K562 (cell line): ENCODE results near the gene SLC12A4.

Experiments used
- FOXM1 ChIP-seq, 2 experiments: fragments of 450-650 bp in 1 of 2; sonication (generic) in 1 of 2; formaldehyde crosslinking in 1 of 2; IDR thresholded peaks; 2 replicates each; pipeline versions ENCODE4 v1.6.1 to v1.9.0; 2017 to 2022; ENCODE audit warnings: low read depth in 2 of 2, mild to moderate bottlenecking in 2 of 2, missing genetic modification reagents in 1 of 2, moderate library complexity in 1 of 2
- SMARCC2 ChIP-seq: fragments of 450-650 bp; IDR thresholded peaks from 2 replicates; pipeline ENCODE4 v1.6.1; 2017; ENCODE audit warnings: antibody characterized with exemption, moderate library complexity, mild to moderate bottlenecking, low read depth
- ZNF79 ChIP-seq: fragments of 250-450 bp; sonication (Bioruptor Pico); IDR thresholded peaks from 2 replicates; pipeline ENCODE4 v1.4.0; 2020; ENCODE audit warnings: low read depth, mild to moderate bottlenecking, moderate library complexity
- TF ChIP-seq, protein P1 (sequence below): fragments of 250-450 bp; sonication (Bioruptor Pico); IDR thresholded peaks from 2 replicates; pipeline ENCODE4 v1.4.0; 2020; ENCODE audit warnings: mild to moderate bottlenecking, moderate library complexity, borderline replicate concordance

DNA sequence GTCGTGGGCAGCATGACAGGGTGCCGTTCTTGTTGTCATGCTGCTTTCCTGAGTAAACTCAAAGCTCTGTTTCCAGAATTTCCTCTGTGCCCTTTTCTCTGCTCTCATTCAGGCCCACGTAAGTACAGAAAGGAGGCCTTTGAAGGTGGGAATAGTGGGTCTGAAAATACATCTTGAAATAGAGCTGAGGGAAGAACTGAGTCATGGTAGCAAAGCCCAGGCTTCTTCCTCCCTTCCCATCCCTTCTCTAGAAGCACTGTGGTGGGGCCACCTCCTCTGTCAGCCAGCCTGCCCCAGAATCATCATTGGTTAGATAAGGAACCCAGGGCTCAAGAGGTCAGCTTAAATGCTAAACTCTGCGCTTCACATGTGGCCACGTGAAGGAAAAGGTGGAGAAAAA lies 46.2 kb downstream of the SLC12A4 start:
- TF ChIP-seq SMARCC2 (no peak), ZNF79 (CRISPR knock-in tag) (no peak), FOXM1 (IDR thresholded peaks at IDR 0.05; ENCODE audit: low read depth) (no peak), FOXM1 (CRISPR knock-in tag; IDR thresholded peaks at IDR 0.05; ENCODE audit: low read depth) (no peak)
- TF ChIP-seq, protein P1, sequence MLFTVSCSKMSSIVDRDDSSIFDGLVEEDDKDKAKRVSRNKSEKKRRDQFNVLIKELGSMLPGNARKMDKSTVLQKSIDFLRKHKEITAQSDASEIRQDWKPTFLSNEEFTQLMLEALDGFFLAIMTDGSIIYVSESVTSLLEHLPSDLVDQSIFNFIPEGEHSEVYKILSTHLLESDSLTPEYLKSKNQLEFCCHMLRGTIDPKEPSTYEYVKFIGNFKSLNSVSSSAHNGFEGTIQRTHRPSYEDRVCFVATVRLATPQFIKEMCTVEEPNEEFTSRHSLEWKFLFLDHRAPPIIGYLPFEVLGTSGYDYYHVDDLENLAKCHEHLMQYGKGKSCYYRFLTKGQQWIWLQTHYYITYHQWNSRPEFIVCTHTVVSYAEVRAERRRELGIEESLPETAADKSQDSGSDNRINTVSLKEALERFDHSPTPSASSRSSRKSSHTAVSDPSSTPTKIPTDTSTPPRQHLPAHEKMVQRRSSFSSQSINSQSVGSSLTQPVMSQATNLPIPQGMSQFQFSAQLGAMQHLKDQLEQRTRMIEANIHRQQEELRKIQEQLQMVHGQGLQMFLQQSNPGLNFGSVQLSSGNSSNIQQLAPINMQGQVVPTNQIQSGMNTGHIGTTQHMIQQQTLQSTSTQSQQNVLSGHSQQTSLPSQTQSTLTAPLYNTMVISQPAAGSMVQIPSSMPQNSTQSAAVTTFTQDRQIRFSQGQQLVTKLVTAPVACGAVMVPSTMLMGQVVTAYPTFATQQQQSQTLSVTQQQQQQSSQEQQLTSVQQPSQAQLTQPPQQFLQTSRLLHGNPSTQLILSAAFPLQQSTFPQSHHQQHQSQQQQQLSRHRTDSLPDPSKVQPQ (CRISPR knock-in tag): no peak
